ENCODE results near the gene ZNF732. TPM values are rescaled to one million over a fixed set of nuclear protein-coding genes. Genes with fewer than 3 reads are reported as not detected.
"Not testable (repeated sequence)": the region's sequence is repeated elsewhere in the genome, so short reads cannot be mapped to it uniquely, and the experiment has no call there.

ZNF732 gene
- total RNA-seq, 2 experiments from 2014 or later = not detected

DNA sequence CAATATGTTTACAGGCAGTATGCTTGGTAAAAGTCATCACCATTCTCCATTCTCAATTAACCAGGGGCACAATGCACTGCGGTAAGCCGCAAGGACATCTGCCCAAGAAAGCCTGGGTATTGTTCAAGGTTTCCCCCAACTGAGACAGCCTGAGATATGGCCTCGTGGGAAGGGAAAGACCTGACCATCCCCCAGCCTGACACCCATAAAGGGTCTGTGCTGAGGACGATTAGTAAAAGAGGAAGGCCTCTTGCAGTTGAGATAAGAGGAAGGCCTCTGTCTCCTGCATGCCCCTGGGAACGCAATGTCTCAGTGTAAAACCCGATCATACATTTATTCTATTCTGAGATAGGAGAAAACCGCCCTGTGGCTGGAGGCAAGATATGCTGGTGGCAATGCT lies 63.9 kb downstream of the ZNF732 start:
- Mint-ChIP-seq H3K27ac (peak overlapping the region; percentile 71), H3K4me3 (peak overlapping the region; percentile 76)
- CTCF ChIA-PET; H3K27me3 Mint-ChIP-seq; ATAC-seq; H3K9me3 Mint-ChIP-seq (ENCODE audit: low read depth); H3K4me1 Mint-ChIP-seq; DNase-seq; H3K36me3 Mint-ChIP-seq: not testable (repeated sequence)

DNA sequence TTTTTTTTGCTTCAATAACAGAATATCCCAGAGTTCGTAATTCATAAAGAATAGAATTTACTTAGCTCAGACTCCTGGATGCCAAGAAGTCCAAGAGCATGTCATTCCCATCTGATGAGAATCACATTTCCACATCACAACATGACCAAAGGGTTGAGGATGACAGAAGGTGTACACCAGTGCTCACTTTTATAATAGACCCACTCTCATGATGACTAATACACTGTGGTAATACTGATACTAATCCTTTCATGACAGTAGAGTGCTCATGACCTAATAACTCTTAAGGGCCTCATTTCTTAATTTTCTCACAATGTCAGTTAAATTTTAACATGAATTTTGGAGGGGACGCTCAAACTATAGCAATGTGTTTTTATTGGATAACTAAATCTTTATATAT lies 69.2 kb downstream of the ZNF732 start:
- no peak for DNase-seq
- CTCF ChIA-PET = no interaction called here
- ATAC-seq = no peak
- Mint-ChIP-seq H3K27me3 (no peaks in the 10 kb centered on the region), H3K27ac (no peak overlapping the region), H3K36me3 (no peaks in the 10 kb centered on the region), H3K4me1 (peaks cover under 1% of the 10 kb centered on the region), H3K9me3 (ENCODE audit: low read depth) (peaks cover 15% of the 10 kb centered on the region), H3K4me3 (no peak overlapping the region)

DNA sequence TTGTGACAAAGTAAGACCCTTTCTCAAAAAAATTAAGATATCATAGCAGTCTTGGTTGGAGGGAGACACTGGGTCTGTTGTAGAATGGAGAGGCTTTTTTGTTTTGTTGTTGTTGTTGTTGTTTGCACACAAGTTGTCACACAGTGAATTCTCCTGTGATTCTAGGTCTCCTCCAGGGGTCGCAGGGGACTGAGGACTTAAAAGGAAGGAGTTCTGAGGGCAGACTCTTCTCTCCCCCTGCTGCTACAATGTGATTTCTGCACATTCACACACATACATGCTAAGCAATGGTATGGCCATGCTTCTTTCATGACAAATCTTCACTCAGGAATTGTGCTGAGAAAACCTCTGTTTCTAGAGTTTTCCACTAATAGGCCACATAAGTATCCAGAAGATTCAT lies 71.1 kb downstream of the ZNF732 start:
- H3K27ac Mint-ChIP-seq = no peak overlapping the region
- H3K4me3 Mint-ChIP-seq = no peak overlapping the region
- CTCF ChIA-PET = no interaction called here
- no peaks in the 10 kb centered on the region for H3K27me3 Mint-ChIP-seq
- peaks cover 26% of the 10 kb centered on the region for H3K9me3 Mint-ChIP-seq (ENCODE audit: low read depth)
- no peak for ATAC-seq
- H3K36me3 Mint-ChIP-seq = peaks cover 6% of the 10 kb centered on the region
- H3K4me1 Mint-ChIP-seq = peaks cover 2% of the 10 kb centered on the region
- DNase-seq = no peak

DNA sequence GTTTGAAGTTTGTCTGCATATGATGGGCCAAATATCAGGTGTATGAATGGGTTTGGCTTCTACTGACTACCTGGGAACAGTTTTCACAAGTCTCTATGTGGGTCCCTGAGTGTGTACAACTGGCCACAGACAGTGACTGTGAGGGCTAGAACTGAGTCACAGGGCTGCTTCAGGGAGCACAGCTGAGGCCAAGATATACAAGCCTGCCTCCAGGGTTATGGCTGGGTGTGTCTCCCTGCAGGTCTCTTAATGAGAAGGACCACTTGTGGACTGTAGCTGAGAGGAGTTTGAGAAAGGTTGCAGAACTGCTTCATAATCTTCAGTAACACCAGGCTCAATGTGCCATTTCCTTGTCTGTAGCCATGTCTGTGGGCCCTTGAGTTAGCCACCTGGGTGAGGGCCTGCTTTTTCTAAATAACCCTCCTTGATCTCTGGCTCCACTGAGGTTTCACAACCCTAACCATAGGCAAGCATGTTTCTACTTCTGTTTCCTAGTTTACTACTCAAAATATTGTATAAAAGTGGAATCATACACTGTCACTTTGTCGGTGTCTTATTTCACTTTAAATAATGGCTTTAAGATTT lies 81.3 kb downstream of the ZNF732 start:
- ATAC-seq (no peak), DNase-seq (no peak)
- Mint-ChIP-seq H3K4me1 (no peaks in the 10 kb centered on the region), H3K9me3 (ENCODE audit: low read depth) (peaks cover 13% of the 10 kb centered on the region), H3K4me3 (no peak overlapping the region), H3K27me3 (no peaks in the 10 kb centered on the region), H3K27ac (no peak overlapping the region), H3K36me3 (peaks cover 3% of the 10 kb centered on the region)
- CTCF ChIA-PET = no interaction called here

Small RNA genes lying within 50 kb of the gene (microRNA-seq; reads per million reads assigned to microRNA genes)
- not detected for gene MIR571

Other genes starting within 250 kb of the ZNF732 start
- gene ZNF718, start 181.0 kb downstream of the ZNF732 start, total RNA-seq = 10 to 100 TPM; 13.7 to 19.0 TPM
- 10 to 100 TPM; 23.8 to 32.9 TPM for gene ZNF141, start 32.3 kb upstream of the ZNF732 start, total RNA-seq
- gene ZNF721, start 193.7 kb upstream of the ZNF732 start, total RNA-seq = 10 to 100 TPM; 32.9 to 42.3 TPM
- gene PIGG, start 193.7 kb upstream of the ZNF732 start, total RNA-seq = 10 to 100 TPM; 49.7 to 67.5 TPM